GM21381 (cell line): Measurements from ENCODE around the gene PRR12.

Experiments used
- ATAC-seq: cut with Tn5 transposase; IDR thresholded peaks from one replicate; pipeline ENCODE4 v1.9.1; 2021; ENCODE audit warnings: mild to moderate bottlenecking, moderate library complexity; ENCODE audit not compliant: unreplicated experiment

The PRR12 gene

GRCh38 chr19:49643466-49643865 is 52.5 kb downstream of the PRR12 start:
- no peak for ATAC-seq

DNA sequence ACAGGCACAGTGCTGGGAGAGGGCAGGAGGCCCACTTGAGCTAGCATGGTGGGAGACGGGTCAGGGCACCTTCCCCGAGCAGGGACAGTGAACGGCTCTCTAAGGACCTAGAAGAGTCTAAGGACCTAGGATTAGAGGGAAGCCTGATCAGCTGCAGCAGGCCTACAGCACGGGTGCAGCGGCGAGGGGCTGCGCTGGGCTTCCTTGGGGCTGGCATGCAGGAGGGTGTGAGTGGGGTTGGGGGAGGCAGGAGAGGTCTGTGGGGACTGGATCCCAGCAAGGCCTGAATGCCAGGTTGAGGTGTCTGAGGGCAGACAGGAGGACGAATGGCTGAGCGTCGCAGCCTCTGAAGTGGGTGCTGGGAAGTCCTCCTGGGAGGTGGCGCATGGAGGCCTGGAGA is 54.6 kb downstream of the PRR12 start:
- ATAC-seq, result no peak

DNA sequence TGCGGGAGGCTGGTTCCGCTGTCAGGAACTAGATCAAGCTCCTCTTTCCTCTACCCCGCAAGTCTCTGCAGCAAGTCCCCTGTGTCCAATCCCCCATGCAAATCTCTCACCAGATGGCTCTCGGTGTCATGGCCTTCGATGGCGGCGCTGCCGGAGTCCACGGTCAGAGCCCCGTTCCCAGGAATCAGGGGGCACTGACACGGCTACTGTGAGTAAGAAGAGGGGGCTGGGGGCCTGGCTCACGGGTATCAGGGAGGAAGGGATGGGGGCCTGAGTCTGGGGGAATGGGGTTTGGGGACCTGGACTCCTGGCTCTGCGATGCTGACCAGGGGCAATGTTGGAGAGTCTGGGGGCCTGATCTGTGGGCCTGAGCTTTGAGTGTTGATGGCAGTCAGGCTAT is 55.0 kb downstream of the PRR12 start:
- no peak for ATAC-seq

DNA sequence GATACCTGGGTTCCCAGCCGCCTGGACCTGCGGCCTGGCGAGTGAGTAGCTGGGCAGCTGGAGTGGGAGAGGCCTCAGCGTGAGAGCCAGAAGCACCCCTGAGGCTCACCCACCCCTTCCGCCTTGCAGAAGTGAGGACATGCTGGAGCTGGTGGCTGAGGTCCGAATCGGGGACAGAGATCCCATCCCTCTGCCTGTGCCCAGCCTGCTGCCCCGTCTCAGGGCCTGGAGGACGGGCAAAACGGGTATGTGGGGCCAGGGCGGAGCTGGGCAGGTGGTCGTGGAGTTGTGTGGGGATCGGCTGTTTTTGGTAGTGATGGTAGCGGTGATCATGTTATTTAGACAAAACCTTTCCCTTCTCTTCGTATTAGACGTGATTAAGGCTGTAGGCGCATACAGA is 55.6 kb downstream of the PRR12 start:
- ATAC-seq, result no peak

DNA sequence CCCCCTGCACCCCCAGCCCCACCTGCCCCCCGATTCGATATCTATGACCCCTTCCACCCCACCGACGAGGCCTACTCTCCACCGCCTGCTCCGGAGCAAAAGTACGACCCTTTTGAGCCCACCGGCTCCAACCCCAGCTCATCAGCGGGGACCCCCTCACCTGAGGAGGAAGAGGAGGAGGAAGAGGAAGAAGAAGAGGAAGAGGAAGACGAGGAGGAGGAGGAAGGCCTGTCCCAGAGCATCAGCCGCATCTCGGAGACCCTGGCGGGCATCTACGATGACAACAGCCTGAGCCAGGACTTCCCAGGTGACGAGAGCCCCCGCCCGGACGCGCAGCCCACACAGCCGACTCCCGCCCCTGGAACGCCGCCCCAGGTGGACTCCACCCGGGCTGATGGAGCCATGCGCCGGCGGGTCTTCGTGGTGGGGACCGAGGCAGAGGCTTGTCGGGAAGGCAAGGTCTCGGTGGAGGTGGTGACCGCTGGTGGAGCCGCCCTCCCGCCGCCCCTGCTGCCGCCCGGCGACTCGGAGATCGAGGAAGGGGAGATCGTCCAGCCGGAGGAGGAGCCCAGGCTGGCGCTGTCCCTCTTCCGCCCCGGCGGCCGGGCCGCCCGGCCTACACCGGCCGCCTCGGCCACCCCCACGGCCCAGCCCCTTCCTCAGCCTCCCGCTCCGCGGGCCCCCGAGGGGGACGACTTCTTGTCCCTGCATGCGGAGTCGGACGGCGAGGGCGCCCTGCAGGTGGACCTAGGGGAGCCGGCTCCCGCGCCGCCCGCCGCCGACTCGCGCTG is 60.2 kb downstream of the PRR12 start:
- no peak for ATAC-seq

DNA sequence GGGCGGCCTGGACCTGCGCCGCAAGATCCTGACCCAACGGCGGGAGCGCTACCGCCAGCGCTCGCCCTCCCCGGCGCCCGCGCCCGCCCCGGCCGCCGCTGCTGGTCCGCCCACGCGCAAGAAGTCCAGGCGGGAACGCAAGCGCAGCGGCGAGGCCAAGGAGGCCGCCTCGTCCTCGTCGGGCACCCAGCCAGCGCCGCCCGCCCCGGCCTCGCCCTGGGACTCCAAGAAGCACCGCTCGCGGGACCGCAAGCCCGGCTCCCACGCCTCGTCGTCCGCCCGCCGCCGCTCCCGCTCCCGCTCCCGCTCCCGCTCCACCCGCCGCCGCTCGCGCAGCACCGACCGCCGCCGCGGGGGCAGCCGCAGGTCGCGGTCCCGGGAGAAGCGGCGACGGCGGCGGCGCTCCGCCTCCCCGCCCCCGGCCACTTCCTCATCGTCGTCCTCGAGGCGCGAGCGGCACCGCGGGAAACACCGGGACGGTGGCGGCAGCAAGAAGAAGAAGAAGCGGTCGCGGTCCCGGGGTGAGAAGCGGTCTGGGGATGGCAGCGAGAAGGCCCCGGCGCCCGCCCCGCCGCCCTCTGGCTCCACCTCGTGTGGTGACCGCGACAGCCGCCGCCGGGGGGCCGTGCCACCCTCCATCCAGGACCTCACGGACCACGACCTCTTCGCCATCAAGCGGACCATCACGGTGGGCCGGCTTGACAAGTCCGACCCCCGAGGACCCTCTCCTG is 61.0 kb downstream of the PRR12 start:
- ATAC-seq, result no peak

DNA sequence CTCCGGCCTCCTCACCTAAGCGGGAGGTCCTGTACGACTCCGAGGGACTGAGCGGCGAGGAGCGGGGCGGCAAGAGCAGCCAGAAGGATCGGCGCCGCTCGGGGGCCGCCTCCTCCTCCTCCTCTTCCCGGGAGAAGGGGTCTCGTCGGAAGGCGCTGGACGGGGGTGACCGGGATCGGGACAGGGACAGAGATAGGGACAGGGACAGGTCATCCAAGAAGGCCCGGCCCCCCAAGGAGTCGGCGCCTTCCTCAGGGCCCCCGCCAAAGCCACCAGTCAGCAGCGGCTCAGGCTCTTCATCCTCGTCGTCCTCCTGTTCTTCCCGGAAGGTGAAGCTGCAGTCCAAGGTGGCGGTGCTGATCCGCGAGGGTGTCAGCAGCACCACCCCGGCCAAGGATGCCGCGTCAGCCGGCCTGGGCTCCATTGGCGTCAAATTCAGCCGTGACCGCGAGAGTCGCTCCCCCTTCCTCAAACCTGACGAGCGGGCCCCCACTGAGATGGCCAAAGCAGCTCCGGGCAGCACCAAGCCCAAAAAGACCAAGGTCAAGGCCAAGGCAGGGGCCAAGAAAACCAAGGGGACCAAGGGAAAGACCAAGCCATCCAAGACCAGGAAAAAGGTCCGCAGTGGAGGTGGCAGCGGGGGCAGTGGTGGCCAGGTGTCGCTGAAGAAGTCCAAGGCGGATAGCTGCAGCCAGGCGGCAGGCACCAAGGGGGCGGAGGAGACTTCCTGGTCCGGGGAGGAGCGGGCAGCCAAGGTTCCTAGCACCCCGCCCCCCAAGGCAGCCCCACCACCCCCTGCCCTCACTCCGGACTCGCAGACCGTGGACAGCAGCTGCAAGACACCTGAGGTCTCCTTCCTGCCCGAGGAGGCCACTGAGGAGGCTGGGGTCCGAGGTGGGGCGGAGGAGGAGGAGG is 61.8 kb downstream of the PRR12 start:
- ATAC-seq, result no peak

DNA sequence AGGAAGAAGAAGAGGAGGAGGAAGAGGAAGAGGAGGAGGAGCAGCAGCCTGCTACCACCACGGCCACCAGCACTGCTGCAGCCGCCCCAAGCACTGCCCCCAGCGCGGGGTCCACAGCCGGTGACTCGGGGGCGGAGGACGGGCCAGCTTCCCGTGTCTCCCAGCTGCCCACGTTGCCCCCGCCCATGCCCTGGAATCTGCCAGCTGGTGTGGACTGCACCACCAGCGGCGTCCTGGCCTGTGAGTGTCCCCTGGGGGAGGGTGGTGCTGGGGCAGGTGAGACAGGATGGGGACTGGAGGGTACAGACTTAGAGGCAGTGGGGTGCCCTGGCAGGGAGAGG is 62.5 kb downstream of the PRR12 start:
- no peak for ATAC-seq

DNA sequence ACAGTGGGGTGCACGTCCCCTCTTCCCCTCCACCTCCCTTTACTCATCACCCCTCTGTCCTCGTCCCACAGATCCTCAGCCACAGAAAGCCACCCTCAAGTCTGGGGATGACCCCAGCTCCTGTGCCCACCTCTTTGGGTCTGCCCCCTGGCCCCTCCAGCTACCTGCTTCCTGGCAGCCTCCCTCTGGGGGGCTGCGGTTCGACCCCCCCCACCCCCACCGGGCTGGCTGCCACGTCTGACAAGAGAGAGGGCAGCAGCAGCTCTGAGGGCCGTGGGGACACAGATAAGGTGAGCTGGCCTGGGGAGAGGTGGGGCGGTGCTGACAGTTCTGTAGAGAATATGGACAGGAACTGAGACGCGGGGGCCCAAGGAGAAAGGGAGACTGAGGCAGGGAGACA is 63.6 kb downstream of the PRR12 start:
- no peak for ATAC-seq

DNA sequence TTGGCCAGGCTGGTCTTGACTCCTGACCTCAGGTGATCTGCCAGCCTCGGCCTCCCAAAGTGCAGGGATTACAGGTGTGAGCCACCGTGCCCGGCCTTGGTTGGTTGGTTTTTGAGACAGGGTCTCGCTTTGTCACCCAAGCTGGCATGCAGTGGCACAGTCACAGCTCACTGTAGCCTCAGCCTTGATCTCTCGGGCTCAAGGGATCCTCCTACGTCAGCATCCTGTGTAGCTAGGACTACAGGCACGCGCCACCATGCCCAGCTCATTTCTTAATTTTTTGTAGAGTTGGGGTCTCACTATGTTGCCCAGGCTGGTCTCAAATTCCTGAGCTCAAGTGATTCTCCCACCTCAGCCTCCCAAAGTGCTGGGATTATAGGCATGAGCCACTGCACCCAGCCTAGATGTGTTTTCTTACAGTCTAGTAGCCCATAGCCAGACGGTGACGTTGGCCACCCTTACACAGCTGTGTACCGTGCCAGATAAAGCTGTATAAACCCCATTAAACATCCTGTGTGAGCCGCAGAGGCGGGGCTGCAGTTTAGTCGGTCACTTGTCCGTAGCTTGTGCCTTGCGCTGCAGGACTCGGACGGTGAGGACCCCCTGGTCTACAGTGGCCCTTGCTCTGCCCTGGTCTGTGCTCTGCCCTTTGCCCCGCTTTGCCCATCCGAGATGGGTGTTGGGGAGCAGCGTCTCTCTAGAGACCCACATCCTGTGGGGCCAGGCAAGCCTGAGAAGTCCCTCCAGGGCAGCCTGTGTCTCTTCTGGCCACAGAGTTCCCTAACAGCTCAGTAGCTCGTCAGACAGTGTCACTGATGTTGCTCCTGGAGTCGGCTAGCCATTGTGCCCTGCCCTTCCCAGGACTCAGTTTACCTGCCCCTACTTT is 64.8 kb downstream of the PRR12 start:
- ATAC-seq, result no peak

DNA sequence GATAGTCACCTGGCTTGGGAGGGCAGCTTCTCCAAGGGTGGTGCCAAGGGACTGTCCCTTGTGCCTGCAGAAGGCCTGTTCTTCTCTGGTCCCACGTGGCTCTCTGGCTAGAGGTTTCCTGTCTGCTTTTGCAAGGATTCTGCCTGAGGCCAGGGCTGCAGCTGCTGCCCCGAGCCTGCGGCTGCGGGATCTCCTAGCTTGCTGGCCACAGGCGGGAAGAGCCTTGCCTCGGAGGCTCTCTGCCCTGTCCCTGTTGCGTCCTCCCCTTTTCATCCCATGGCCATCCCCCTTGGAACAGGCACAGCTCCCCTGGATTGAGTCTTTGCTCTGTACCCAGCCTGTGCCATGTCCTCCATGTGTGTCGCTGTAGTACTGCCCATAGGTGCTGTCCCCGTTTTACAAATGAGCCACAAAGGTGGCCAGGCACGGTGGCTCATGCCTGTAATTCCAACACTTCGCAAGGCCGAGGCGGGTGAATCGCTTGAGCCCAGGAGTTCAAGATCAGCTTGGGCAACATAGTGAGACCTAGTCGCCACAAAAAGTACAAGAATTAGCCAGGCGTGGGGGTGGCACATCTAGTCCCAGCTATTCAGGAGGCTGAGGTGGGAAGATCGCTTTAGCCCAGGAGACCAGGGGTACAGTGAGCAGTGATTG is 65.6 kb downstream of the PRR12 start:
- no peak for ATAC-seq

DNA sequence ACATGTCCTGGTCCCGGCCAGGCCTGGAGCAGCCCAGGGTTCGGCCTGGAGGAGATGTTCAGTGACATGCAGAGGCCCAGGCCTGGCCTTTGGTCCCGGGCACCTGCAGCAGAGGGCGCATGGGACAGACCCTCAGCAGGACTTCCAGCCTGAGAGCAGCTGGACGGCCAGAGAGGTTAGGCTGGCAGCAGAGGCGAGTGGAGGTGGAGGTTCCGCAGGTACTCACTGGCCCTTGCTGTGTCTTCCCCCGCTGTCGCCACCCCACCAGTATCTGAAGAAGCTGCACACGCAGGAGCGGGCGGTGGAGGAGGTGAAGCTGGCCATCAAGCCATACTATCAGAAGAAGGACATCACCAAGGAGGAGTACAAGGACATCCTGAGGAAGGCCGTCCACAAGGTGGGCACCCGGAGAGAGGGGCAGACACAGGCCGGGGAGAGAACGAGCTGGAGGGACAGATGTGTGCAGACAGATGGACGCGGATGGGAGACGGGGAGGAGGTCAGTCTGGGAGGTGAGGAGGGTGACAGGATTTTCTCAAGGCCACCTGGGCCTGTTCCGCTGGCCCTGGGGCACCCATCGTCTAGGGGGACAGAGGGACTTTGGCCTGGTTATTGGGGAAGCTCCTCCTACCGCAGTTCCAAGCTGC is 66.6 kb downstream of the PRR12 start:
- ATAC-seq, result no peak

DNA sequence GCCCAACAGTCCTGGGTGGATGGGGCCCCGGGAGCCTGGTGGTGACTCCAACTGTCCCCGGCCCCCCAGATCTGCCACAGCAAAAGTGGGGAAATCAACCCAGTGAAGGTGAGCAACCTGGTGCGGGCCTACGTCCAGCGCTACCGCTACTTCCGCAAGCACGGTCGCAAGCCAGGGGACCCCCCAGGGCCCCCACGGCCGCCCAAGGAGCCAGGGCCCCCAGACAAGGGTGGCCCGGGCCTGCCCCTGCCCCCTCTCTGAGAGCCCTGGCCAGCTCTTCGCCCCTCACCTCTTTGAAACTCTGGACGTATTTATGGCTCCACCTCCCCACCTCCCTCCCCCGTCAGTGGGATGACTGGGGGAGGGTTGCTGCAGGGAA is 67.1 kb downstream of the PRR12 start:
- ATAC-seq, result no peak

GRCh38 chr19:49658566-49659442 is 67.8 kb downstream of the PRR12 start:
- no peak for ATAC-seq

DNA sequence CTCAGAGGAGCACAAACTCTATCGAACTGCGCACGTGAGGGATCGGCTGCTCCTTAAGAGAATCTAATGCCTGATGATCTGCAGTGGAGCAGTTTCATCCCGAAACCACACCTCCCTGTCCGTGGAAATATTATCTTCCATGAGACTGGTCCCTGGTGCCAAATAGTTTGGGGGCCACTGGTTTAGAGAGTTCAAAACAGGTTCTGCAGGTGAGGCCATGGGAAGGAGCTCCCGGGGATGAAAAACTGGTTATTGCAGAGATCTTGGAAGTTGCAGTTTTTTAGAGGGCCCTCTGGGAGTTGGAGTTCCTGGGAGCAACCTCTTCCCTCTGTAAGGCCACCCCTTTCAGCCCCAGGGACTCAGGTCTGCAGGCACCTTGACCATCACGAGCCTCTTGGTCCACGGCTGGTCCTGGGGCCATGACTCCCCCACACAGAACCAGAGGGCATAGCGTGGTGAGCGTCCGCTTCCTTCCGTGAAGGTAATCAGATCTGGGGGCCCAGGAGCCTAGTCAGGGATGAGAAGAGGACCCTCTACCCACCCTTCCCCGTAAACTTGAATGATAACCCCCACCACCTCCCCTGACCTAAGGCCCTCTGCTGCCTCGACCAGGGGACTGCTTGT is 69.5 kb downstream of the PRR12 start:
- ATAC-seq, result no peak

DNA sequence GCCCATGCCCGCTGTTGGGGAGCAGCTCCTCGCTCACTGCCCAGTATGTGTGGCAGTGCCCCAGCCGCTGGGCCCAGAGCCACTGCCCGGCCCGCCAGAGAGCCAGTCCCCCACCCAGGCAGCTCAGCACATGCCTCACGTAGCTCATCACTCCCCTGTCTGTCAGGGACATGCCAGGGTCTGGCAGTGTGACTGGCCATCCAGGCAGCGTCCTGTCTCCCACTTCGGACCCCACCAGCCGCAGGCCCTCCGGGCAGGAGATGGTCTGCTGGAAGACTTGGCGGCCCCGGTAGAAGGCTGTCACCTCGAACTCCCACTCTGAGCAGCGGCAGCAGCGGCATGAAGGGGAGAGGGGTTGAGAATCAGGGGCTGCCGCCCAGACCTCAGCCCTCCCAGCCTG is 71.0 kb downstream of the PRR12 start:
- ATAC-seq, result no peak

GRCh38 chr19:49663224-49663623 is 72.2 kb downstream of the PRR12 start:
- no peak for ATAC-seq
